ENCODE measurements around the gene GREM1. TPM values are rescaled to one million over a fixed set of nuclear protein-coding genes. Genes with fewer than 3 reads are reported as not detected.

GREM1 gene
- total and polyA plus RNA-seq, 2 of the 8 experiments (the other 6 are each of a cell fraction or from before 2014, with no cell fraction given): 0.12 to 1.1 TPM

DNA sequence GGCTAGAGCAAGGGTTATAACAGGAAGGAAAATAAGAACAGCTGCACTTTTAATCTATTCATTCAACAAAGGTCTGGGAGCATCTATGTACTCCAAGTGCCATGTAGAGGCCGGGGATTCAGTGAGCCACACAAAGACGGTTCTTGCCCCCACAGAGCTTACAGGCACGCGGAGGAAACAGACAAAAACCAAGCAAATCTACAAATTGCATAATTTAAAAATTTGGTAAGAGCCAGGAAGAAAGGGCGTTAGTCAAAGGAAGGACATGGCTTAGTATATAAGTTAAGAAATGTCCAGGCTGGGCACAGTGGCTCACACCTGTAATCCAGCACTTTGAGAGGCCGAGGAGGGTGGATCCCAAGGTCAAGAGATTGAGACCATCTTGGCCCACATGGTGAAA, 10.4 kb upstream of the GREM1 start:
- FAIRE-seq: no peak
- Histone ChIP-seq H3K4me3 (ENCODE audit: extremely low read depth in 1 of 4, insufficient read depth in 2 of 4, low read depth in 3 of 4, low read length in 4 of 4) (no peak overlapping the region), H2AK5ac (ENCODE audit: low read depth, low read length) (no peak overlapping the region), H2BK5ac (ENCODE audit: low read depth, low read length) (no peak overlapping the region), H3K23ac (ENCODE audit: insufficient read length) (no peak overlapping the region), H3K79me2 (ENCODE audit: control insufficient read depth in 1 of 2, insufficient read depth in 2 of 2, low read length in 2 of 2) (no peaks in the 10 kb centered on the region), H3K79me1 (ENCODE audit: low read depth, low read length) (no peaks in the 10 kb centered on the region), H3K56ac (replicated peaks; ENCODE audit: insufficient read length, low read depth, low read length) (no peak overlapping the region), H3K27me3 (replicated peaks in 1 of 4; ENCODE audit: control insufficient read depth in 3 of 4, extremely low read depth in 1 of 4, insufficient read depth in 3 of 4, low read length in 3 of 4) (peaks cover 0 to 1% (median 0%) of the 10 kb centered on the region in 4 experiments; a peak in 1 of 7 replicates), H3K9ac (replicated peaks in 1 of 4; ENCODE audit: extremely low read depth in 1 of 4, low read depth in 3 of 4, low read length in 3 of 4) (no peak overlapping the region), H3K18ac (ENCODE audit: extremely low read depth, low read length) (no peak overlapping the region), H3K9me3 (ENCODE audit: insufficient read depth in 2 of 2, low read depth in 1 of 2, low read length in 1 of 2) (no peaks in the 10 kb centered on the region), H3K4me2 (ENCODE audit: insufficient read depth in 1 of 2, low read depth in 2 of 2, low read length in 2 of 2) (no peak overlapping the region), H3K36me3 (ENCODE audit: control insufficient read depth in 2 of 4, insufficient read depth in 4 of 4, low read length in 3 of 4) (no peaks in the 10 kb centered on the region), H4K8ac (ENCODE audit: extremely low read depth, insufficient read depth, low read length) (no peak overlapping the region), H3K4me1 (replicated peaks in 1 of 4; ENCODE audit: control insufficient read depth in 3 of 4, insufficient read depth in 4 of 4, low read length in 3 of 4) (no peaks in the 10 kb centered on the region), H4K5ac (ENCODE audit: insufficient read length, low read depth, low read length) (no peak overlapping the region), H2BK15ac (ENCODE audit: low read length) (no peak overlapping the region), H4K91ac (replicated peaks; ENCODE audit: insufficient read length, low read length) (no peak overlapping the region), H2BK12ac (ENCODE audit: low read depth, low read length) (no peak overlapping the region), H3K4ac (replicated peaks; ENCODE audit: insufficient read length, low read depth, low read length) (no peak overlapping the region), H3K23me2 (ENCODE audit: low read depth, low read length) (no peaks in the 10 kb centered on the region), H2AFZ (ENCODE audit: low read length) (no peak overlapping the region), H2BK120ac (replicated peaks; ENCODE audit: low read depth, low read length) (no peak overlapping the region), H4K20me1 (replicated peaks in 1 of 2; ENCODE audit: control insufficient read depth in 1 of 2, insufficient read depth in 2 of 2, low read length in 2 of 2) (no peaks in the 10 kb centered on the region), H2BK20ac (ENCODE audit: low read length) (no peak overlapping the region), H3K27ac (ENCODE audit: low read depth, low read length) (no peak overlapping the region), H3K14ac (ENCODE audit: insufficient read length) (no peak overlapping the region)
- POLR2A ChIA-PET (ENCODE audit: partially characterized antibody): no interaction called here
- 75% methylated on average over 6 of the region's 6 CpGs; no CpG with 5 or more reads in 1 of the 2 experiments for WGBS, 2 experiments (ENCODE audit: extremely low coverage in 1 of 2, insufficient coverage in 1 of 2, insufficient read length in 1 of 2, insufficient replicate concordance in 2 of 2, low coverage in 1 of 2, low lambda C conversion rate in 2 of 2, missing lambda C conversion rate in 1 of 2)
- DNase-seq (ENCODE audit: low read depth in 1 of 2, low spot score in 2 of 2): no peak
- CTCF ChIA-PET (ENCODE audit: partially characterized antibody): no interaction called here
- TF ChIP-seq EP300 (IDR thresholded peaks at IDR 0.05; ENCODE audit: borderline replicate concordance in 1 of 2, low read depth in 2 of 2, low read length in 2 of 2): no peak
- TF ChIP-seq JUND (IDR thresholded peaks at IDR 0.05; ENCODE audit: low read length): no peak
- no peak for TF ChIP-seq SP4 (IDR thresholded peaks at IDR 0.05; ENCODE audit: low read length)
- TF ChIP-seq CBX5 (IDR thresholded peaks at IDR 0.05; ENCODE audit: low read depth, low read length): no peak
- no peak for TF ChIP-seq SP1 (IDR thresholded peaks at IDR 0.05; ENCODE audit: low read depth, low read length)
- TF ChIP-seq TEAD4 (IDR thresholded peaks at IDR 0.05; ENCODE audit: low read depth, low read length): no peak
- no peak for TF ChIP-seq EGR1 (IDR thresholded peaks at IDR 0.05; ENCODE audit: borderline replicate concordance, low read depth, low read length)
- TF ChIP-seq CHD1 (IDR thresholded peaks at IDR 0.05; ENCODE audit: low read depth, low read length): no peak
- TF ChIP-seq ZNF274 (IDR thresholded peaks at IDR 0.05; ENCODE audit: borderline replicate concordance, extremely low read depth, low read length): no peak
- no peak for TF ChIP-seq GTF2F1 (IDR thresholded peaks at IDR 0.05; ENCODE audit: borderline replicate concordance, low read depth, low read length)
- TF ChIP-seq SUZ12 (IDR thresholded peaks at IDR 0.05; ENCODE audit: low read length): no peak
- TF ChIP-seq, protein P1, sequence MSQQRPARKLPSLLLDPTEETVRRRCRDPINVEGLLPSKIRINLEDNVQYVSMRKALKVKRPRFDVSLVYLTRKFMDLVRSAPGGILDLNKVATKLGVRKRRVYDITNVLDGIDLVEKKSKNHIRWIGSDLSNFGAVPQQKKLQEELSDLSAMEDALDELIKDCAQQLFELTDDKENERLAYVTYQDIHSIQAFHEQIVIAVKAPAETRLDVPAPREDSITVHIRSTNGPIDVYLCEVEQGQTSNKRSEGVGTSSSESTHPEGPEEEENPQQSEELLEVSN (IDR thresholded peaks at IDR 0.05): no peak
- TF ChIP-seq POLR2A (IDR thresholded peaks at IDR 0.05; ENCODE audit: control extremely low read depth in 1 of 2, low read depth in 2 of 2, low read length in 2 of 2): no peak
- no peak for TF ChIP-seq RXRA (IDR thresholded peaks at IDR 0.05; ENCODE audit: insufficient read depth, low read depth, low read length)
- no peak for TF ChIP-seq RNF2 (IDR thresholded peaks at IDR 0.05; ENCODE audit: borderline replicate concordance, low read depth, low read length, missing control alignments, poor library complexity, severe bottlenecking)

All from H1 (cell line).